ENCODE data around the gene SOX3. TPM values are rescaled to one million over a fixed set of nuclear protein-coding genes. Genes with fewer than 3 reads are reported as not detected.

The SOX3 gene
- total RNA-seq, 1 experiment from 2014 or later = not detected

DNA sequence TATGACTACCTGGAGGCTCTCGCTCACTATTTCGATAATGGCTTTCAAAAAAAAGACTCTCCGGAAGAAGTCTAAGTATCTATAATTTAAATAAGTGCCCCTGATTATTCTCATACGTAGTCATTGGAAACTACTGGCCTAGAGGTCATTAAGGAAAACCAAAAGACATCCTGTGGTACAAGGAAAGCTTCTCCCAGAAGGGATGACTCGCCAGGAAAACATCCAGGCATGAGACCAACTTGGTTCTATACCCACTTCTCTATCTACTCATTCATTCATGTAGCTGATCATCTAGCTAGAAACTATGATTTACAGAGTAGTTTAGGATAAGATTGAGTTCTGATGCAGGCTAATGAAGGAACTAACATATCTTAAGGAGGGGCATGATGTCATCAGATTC, 37.7 kb downstream of the SOX3 start:
- H3K4me1 ChIP-seq (replicated peaks; ENCODE audit: insufficient read depth) = no peaks in the 10 kb centered on the region
- no peak overlapping the region for H3K4me2 ChIP-seq
- no peak for DNase-seq
- no peak overlapping the region for H3K4me3 ChIP-seq
- no peaks in the 10 kb centered on the region for H3K27me3 ChIP-seq (ENCODE audit: insufficient read depth, low read depth)
- intact Hi-C loops (cut with micrococcal nuclease; ENCODE audit: unreplicated experiment) = no loop called here
- H4K20me1 ChIP-seq (ENCODE audit: insufficient read depth) = no peaks in the 10 kb centered on the region
- ChIA-PET CTCF (no interaction called here), POLR2A (ENCODE audit: unreplicated experiment) (no interaction called here)
- TF ChIP-seq EZH2 (IDR thresholded peaks at IDR 0.05; ENCODE audit: low read depth) = no peak
- TF ChIP-seq, protein P1, sequence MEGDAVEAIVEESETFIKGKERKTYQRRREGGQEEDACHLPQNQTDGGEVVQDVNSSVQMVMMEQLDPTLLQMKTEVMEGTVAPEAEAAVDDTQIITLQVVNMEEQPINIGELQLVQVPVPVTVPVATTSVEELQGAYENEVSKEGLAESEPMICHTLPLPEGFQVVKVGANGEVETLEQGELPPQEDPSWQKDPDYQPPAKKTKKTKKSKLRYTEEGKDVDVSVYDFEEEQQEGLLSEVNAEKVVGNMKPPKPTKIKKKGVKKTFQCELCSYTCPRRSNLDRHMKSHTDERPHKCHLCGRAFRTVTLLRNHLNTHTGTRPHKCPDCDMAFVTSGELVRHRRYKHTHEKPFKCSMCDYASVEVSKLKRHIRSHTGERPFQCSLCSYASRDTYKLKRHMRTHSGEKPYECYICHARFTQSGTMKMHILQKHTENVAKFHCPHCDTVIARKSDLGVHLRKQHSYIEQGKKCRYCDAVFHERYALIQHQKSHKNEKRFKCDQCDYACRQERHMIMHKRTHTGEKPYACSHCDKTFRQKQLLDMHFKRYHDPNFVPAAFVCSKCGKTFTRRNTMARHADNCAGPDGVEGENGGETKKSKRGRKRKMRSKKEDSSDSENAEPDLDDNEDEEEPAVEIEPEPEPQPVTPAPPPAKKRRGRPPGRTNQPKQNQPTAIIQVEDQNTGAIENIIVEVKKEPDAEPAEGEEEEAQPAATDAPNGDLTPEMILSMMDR (conservative IDR thresholded peaks at IDR 0.05) = no peak
- H3K9me2 ChIP-seq (ENCODE audit: insufficient read depth) = no peaks in the 10 kb centered on the region
- H3K79me2 ChIP-seq (ENCODE audit: low read depth) = no peaks in the 10 kb centered on the region
- H3F3A ChIP-seq (ENCODE audit: insufficient read depth, low read depth) = no peaks in the 10 kb centered on the region
- no peaks in the 10 kb centered on the region for H3K36me3 ChIP-seq (ENCODE audit: low read depth)
- BruUV-seq (replicated peaks) = no TSS peak
- no peaks in the 10 kb centered on the region for H3K9me3 ChIP-seq (ENCODE audit: insufficient read depth, low read depth)
- H2AFZ ChIP-seq = no peak overlapping the region
- H3K27ac ChIP-seq = no peak overlapping the region

Other genes with a start within 250 kb of the SOX3 start
- gene LINC00632, start 204.7 kb upstream of the SOX3 start, total RNA-seq (2021) = 0.20 and 0.46 TPM in 2 replicates

Measured in PC-9 (cell line).